ENCODE results near the gene KIAA1586. TPM values are rescaled to one million over a fixed set of nuclear protein-coding genes. Genes with fewer than 3 reads are reported as not detected.

KIAA1586 gene
- total and polyA plus RNA-seq, 9 of the 15 experiments (the other 6 are each of a cell fraction or from before 2014, with no cell fraction given), result 23.4 to 43.6 (median 29.5) TPM

GRCh38 chr6:57017069-57017468 lies 29.4 kb upstream of the KIAA1586 start (continued):
- TF ChIP-seq REST (IDR thresholded peaks at IDR 0.05; ENCODE audit: borderline replicate concordance) (no peak), REST (CRISPR knock-in tag; IDR thresholded peaks at IDR 0.05; ENCODE audit: low read depth) (no peak), GTF3C2 (IDR thresholded peaks at IDR 0.05; ENCODE audit: borderline replicate concordance, extremely low read depth, insufficient read length) (no peak), ZBTB43 (CRISPR knock-in tag; IDR thresholded peaks at IDR 0.05) (no peak), ZNF354B (CRISPR knock-in tag; IDR thresholded peaks at IDR 0.05) (no peak), NFRKB (IDR thresholded peaks at IDR 0.05; ENCODE audit: low read depth) (no peak), ZNF584 (CRISPR knock-in tag; IDR thresholded peaks at IDR 0.05; ENCODE audit: low read depth) (no peak), ARHGAP35 (IDR thresholded peaks at IDR 0.05; ENCODE audit: partially characterized antibody) (no peak)
- TF ChIP-seq, protein P1, sequence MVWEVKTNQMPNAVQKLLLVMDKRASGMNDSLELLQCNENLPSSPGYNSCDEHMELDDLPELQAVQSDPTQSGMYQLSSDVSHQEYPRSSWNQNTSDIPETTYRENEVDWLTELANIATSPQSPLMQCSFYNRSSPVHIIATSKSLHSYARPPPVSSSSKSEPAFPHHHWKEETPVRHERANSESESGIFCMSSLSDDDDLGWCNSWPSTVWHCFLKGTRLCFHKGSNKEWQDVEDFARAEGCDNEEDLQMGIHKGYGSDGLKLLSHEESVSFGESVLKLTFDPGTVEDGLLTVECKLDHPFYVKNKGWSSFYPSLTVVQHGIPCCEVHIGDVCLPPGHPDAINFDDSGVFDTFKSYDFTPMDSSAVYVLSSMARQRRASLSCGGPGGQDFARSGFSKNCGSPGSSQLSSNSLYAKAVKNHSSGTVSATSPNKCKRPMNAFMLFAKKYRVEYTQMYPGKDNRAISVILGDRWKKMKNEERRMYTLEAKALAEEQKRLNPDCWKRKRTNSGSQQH (CRISPR knock-in tag; IDR thresholded peaks at IDR 0.05), result no peak
